Activated naive CD4-positive, alpha-beta T cell treated with anti-CD3 and anti-CD28 coated beads for 36 hours (primary cell): Measurements from ENCODE around the gene MAML2. TPM values are rescaled to one million over a fixed set of nuclear protein-coding genes. Genes with fewer than 3 reads are reported as not detected.

ENCODE experiments used
- CTCF ChIA-PET: fragments of 350-600 bp; sonication (Branson Sonifier 250); formaldehyde crosslinking; loops from one replicate; lab custom pipeline; 2021; ENCODE audit warnings: antibody characterized with exemption; lab: Charles Lee
- DNase-seq: peaks from one replicate; pipeline ENCODE4 v3.0.0-alpha.2; 2020
- H3K27ac Mint-ChIP-seq: one replicate; pipeline ENCODE4 v1.8.0; 2021; ENCODE audit warnings: mild to moderate bottlenecking, mixed read lengths
- H3K27me3 Mint-ChIP-seq: one replicate; pipeline ENCODE4 v1.8.0; 2021; ENCODE audit warnings: low read depth, mixed read lengths
- H3K36me3 Mint-ChIP-seq: one replicate; pipeline ENCODE4 v1.8.0; 2021; ENCODE audit warnings: low read depth, mixed read lengths
- H3K4me1 Mint-ChIP-seq: one replicate; pipeline ENCODE4 v1.8.0; 2021; ENCODE audit warnings: low read depth, mixed read lengths
- H3K4me3 Mint-ChIP-seq: one replicate; pipeline ENCODE4 v1.8.0; 2021; ENCODE audit warnings: mild to moderate bottlenecking, moderate library complexity, mixed read lengths
- H3K9me3 Mint-ChIP-seq: one replicate; pipeline ENCODE4 v1.8.0; 2021; ENCODE audit warnings: mixed read lengths
- intact Hi-C: fragments of 100-400 bp; cut with micrococcal nuclease; formaldehyde crosslinking; loops from one replicate; pipeline ENCODE4 v1.15.1; 2023
- total RNA-seq, 2 experiments: library from RNA; stranded (reverse); gene quantifications; one replicate each; pipeline ENCODE4 v1.2.3, GENCODE V29; 2021

The MAML2 gene
- total RNA-seq, 2 experiments from 2014 or later = 26.6 to 28.1 TPM

GRCh38 chr11:96242971-96243647 is 99.9 kb downstream of the MAML2 start:
- Mint-ChIP-seq H3K27ac (peak overlapping the region; percentile 95), H3K36me3 (peaks cover 3% of the 10 kb centered on the region), H3K4me3 (peak overlapping the region; percentile 84), H3K4me1 (peaks cover 54% of the 10 kb centered on the region), H3K9me3 (no peaks in the 10 kb centered on the region), H3K27me3 (no peaks in the 10 kb centered on the region)
- CTCF ChIA-PET = interaction anchor here (0.6 to 4.1 kb wide), 7 partner anchors 19 to 188 kb away, joined by 3 to 41 read pairs (median 3); partner anchors contain the start of gene MAML2
- intact Hi-C loops = loop anchor here (1.0 to 10.0 kb wide), 10 partner anchors 16 to 1008 kb away; partner anchors contain the start of genes JRKL, MAML2, MTMR2 and SESN3
- DNase-seq = peak; percentile 94

- intact Hi-C loops = loop anchor here (2.0 to 10.0 kb wide), 4 partner anchors 16 to 1008 kb away; partner anchors contain the start of genes MTMR2 and SESN3
- Mint-ChIP-seq H3K9me3 (no peaks in the 10 kb centered on the region), H3K36me3 (peaks cover 3% of the 10 kb centered on the region), H3K4me1 (peaks cover 47% of the 10 kb centered on the region), H3K4me3 (peak overlapping the region; percentile 84), H3K27me3 (no peaks in the 10 kb centered on the region), H3K27ac (peak overlapping the region; percentile 95)
- no peak for DNase-seq
- CTCF ChIA-PET = interaction anchor here (0.6 to 4.1 kb wide), 6 partner anchors 20 to 187 kb away, joined by 3 to 41 read pairs (median 4); partner anchors contain the start of gene MAML2
Observed at GRCh38 chr11:96242191-96242847, 100.7 kb downstream of the MAML2 start.

DNA sequence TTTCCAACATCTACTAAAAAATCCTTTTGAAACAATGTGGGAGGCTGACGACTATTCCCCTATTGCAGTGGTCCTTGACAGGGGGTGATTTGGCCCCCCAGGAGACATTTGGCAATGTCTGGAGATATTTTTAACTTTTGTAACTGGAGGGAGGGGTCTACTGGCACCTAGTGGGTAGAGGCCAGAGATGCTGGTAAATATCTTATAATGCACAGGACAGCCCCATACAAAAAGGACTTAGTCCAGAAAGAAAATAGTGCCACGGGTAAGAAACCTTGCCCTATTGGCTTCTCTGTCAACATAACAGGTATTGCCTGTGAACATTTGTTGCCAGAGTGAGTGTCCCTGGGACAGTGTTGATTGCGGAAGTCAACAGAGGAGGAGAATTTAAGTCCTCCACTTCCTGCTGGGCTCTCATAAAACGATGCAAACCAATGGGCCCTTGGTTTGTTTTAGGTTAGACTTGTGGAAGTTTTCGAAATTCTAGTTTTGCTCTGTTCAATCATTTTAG is 101.6 kb downstream of the MAML2 start:
- Mint-ChIP-seq H3K36me3 (peaks cover 3% of the 10 kb centered on the region), H3K27ac (peak overlapping the region; percentile 67), H3K27me3 (no peaks in the 10 kb centered on the region), H3K9me3 (no peaks in the 10 kb centered on the region), H3K4me1 (peaks cover 38% of the 10 kb centered on the region), H3K4me3 (no peak overlapping the region)
- CTCF ChIA-PET = interaction anchor here (0.6 kb wide), 1 partner anchor 180 kb away, joined by 3 read pairs; no protein-coding TSS in a partner anchor
- intact Hi-C loops = loop anchor here (5.0 to 10.0 kb wide), 3 partner anchors 317 to 1007 kb away; partner anchors contain the start of genes MTMR2 and SESN3
- DNase-seq = no peak

DNA sequence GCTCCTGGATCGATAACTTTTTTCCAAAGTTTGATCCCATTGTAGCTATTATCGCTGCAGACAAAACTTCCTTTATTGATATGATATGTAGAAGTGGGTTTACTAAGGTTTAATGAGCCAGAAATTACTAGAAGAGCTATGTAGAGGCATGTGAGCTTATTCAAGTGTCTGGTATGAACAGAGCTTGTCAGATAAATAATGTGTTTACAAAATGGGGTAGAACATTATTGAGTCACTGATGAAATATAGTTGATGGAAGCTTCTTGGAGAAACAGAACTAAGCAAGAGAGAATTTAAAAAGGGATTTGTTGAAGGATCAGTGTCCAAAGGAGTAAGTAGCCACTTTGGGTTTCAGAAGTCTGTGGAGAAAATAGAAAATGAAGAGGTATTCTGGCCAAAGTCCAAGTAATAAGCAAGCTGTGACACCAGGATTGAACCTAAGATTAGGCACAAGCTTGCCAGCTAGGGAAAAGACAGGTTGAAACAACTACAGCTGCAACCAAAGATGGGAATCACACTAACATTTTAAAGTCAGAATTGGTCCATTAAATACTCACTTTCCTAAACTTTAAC is 104.3 kb downstream of the MAML2 start:
- Mint-ChIP-seq H3K36me3 (peaks cover 9% of the 10 kb centered on the region), H3K9me3 (no peaks in the 10 kb centered on the region), H3K4me1 (peaks cover 27% of the 10 kb centered on the region), H3K27me3 (no peaks in the 10 kb centered on the region), H3K4me3 (no peak overlapping the region), H3K27ac (no peak overlapping the region)
- CTCF ChIA-PET = interaction anchor here (0.6 to 3.4 kb wide), 12 partner anchors 12 to 1082 kb away, joined by 3 to 11 read pairs (median 4); partner anchors contain the start of gene MAML2
- no peak for DNase-seq
- intact Hi-C loops = no loop called here

DNA sequence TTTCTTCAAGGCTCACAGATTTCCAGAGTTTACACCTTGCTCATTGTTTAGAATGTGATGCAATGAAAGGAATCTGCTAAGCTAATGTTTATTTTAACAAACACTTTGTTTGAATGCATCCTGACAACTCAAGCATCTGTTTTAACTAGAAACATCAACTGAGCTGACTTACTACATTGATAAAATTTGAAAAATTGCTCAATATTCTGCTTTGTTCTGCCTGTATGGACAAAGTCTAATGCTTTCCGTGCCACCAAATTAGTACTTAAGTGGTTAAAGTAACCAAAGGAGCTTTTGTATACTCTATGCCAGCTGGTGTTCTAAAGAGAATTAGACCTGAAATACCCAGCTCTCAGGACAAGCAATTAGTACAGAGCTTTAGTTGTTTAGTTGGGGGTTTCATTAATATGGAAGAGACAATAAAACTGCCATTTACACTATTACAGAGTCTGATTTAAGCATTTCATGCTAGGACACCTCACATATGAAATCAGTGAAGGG is 105.2 kb downstream of the MAML2 start:
- no peaks in the 10 kb centered on the region for H3K9me3 Mint-ChIP-seq
- peaks cover 10% of the 10 kb centered on the region for H3K36me3 Mint-ChIP-seq
- no peaks in the 10 kb centered on the region for H3K27me3 Mint-ChIP-seq
- peaks cover 27% of the 10 kb centered on the region for H3K4me1 Mint-ChIP-seq
- CTCF ChIA-PET = interaction anchor here (0.9 to 3.4 kb wide), 11 partner anchors 8 to 402 kb away, joined by 3 to 11 read pairs (median 4); partner anchors contain the start of gene MAML2
- intact Hi-C loops = no loop called here
- H3K27ac Mint-ChIP-seq = no peak overlapping the region
- no peak for DNase-seq
- no peak overlapping the region for H3K4me3 Mint-ChIP-seq

DNA sequence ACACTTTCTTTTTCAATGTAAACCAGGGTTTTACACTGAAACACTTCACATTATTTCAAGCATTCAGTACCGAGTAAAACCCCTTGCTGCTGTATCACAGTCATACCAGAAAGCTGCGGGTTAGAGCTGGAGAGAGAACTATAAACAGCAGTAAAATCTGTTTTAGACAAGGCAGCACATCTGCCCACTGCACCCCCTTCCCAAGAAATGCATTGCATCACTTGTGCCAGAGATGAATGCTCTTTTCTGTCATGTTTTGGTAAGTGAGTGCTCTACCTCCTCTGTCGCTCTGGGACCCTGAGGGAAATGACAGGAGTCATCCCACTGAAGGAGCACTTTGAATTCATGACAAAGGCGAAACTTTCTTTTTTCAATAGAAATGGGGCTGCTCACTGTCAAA is 107.2 kb downstream of the MAML2 start:
- intact Hi-C loops = loop anchor here (1.0 to 2.0 kb wide), 7 partner anchors 20 to 223 kb away; no protein-coding TSS in a partner anchor
- Mint-ChIP-seq H3K4me1 (peaks cover 24% of the 10 kb centered on the region), H3K9me3 (no peaks in the 10 kb centered on the region), H3K27me3 (no peaks in the 10 kb centered on the region), H3K36me3 (peaks cover 14% of the 10 kb centered on the region), H3K4me3 (peak overlapping the region; percentile 38), H3K27ac (peak overlapping the region; percentile 90)
- CTCF ChIA-PET = interaction anchor here (1.1 to 3.4 kb wide), 3 partner anchors 20 to 108 kb away, joined by 4 to 11 read pairs (median 5); partner anchors contain the start of gene MAML2
- DNase-seq = peak; percentile 89

DNA sequence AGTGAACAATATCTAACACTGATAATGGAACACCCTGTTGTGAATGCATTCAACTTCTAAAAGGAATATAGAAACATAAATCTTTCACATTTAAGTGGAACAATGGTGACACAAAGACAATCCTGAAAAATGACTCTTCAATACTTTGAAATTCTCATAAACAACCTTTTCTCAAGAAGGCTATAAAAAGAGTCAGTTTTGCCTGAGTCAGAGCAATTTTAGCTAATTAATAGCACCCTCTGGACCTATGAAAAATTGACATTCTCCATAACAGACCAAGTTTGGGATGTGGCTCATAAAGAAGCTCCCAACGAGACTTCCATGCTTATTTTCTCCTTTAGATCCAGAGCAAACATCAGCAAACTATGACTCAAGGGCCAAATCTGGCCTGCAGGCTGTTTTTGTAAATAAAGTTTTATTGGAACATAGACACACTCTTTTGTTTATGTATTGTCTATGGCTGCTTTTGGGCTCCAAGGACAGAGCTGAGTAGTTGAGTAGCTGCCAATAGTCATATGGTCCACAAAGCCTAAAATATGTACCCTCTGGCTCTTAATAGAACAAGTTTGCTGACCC is 108.0 kb downstream of the MAML2 start:
- Mint-ChIP-seq H3K27ac (peak overlapping the region; percentile 90), H3K9me3 (no peaks in the 10 kb centered on the region), H3K36me3 (peaks cover 14% of the 10 kb centered on the region), H3K4me3 (peak overlapping the region; percentile 38), H3K27me3 (no peaks in the 10 kb centered on the region), H3K4me1 (peaks cover 31% of the 10 kb centered on the region)
- intact Hi-C loops = loop anchor here (1.0 to 2.0 kb wide), 7 partner anchors 20 to 223 kb away; no protein-coding TSS in a partner anchor
- no peak for DNase-seq
- CTCF ChIA-PET = interaction anchor here (0.6 to 3.4 kb wide), 5 partner anchors 21 to 179 kb away, joined by 4 to 11 read pairs (median 5); partner anchors contain the start of gene MAML2

GRCh38 chr11:96232132-96232531 is 110.9 kb downstream of the MAML2 start:
- no peaks in the 10 kb centered on the region for H3K9me3 Mint-ChIP-seq
- intact Hi-C loops = no loop called here
- H3K36me3 Mint-ChIP-seq = peaks cover 14% of the 10 kb centered on the region
- no peak overlapping the region for H3K4me3 Mint-ChIP-seq
- peak overlapping the region; percentile 67 for H3K27ac Mint-ChIP-seq
- H3K4me1 Mint-ChIP-seq = peaks cover 59% of the 10 kb centered on the region
- CTCF ChIA-PET = no interaction called here
- DNase-seq = no peak
- H3K27me3 Mint-ChIP-seq = no peaks in the 10 kb centered on the region

DNA sequence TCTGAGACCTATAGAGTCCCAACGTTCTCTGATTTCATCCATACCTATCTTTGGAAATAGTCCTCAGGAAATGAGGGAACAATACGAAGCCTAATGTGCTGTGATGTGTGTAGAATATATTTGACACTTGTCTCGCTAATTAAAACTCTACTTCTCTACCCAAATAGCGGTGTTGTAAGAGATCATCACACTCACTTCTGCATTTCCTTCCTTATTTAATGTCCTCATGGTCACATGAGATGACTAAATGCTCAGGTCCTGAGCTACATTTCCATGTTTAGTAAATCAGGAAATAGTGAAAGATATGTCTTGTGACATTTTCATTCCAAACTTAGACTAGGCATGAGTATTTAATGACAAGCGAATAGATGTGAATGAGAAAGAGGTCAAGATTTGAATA is 112.3 kb downstream of the MAML2 start:
- DNase-seq = no peak
- Mint-ChIP-seq H3K27me3 (no peaks in the 10 kb centered on the region), H3K36me3 (peaks cover 14% of the 10 kb centered on the region), H3K9me3 (no peaks in the 10 kb centered on the region), H3K4me3 (no peak overlapping the region), H3K4me1 (peaks cover 68% of the 10 kb centered on the region), H3K27ac (peak overlapping the region; percentile 11)
- CTCF ChIA-PET = interaction anchor here (1.5 kb wide), 1 partner anchor 113 kb away, joined by 5 read pairs; the partner anchor contains the start of gene MAML2
- intact Hi-C loops = no loop called here

- Mint-ChIP-seq H3K36me3 (peaks cover 13% of the 10 kb centered on the region), H3K27me3 (no peaks in the 10 kb centered on the region), H3K4me3 (no peak overlapping the region), H3K27ac (peak overlapping the region; percentile 81), H3K9me3 (no peaks in the 10 kb centered on the region), H3K4me1 (peaks cover 76% of the 10 kb centered on the region)
- intact Hi-C loops = loop anchor here (1.0 kb wide), 2 partner anchors 17 to 24 kb away; no protein-coding TSS in a partner anchor
- no peak for DNase-seq
- CTCF ChIA-PET = interaction anchor here (0.6 to 1.5 kb wide), 3 partner anchors 8 to 157 kb away, joined by 3 to 5 read pairs (median 3); partner anchors contain the start of gene MAML2
Observed at GRCh38 chr11:96229354-96229977, 113.5 kb downstream of the MAML2 start.

DNA sequence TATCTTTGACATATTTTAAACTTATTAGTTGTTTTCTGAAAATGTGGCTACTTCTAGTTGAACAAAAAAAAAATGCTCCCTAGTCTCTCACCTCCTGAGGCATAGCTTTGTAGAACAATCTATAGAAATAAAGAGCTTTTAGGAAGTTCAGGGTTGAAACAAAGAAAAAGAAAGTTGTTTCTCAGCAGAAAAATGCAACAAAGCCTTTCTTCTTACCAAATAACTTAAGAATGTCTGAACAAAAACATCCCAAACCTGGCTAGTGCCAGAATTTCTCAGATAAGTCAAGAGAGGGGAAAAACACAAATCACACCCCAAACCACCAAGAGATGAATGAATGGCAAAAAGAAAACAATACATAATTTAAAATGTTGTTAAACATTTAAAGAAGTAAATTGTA is 114.1 kb downstream of the MAML2 start:
- no peak for DNase-seq
- Mint-ChIP-seq H3K4me3 (no peak overlapping the region), H3K4me1 (peaks cover 78% of the 10 kb centered on the region), H3K36me3 (peaks cover 14% of the 10 kb centered on the region), H3K27me3 (no peaks in the 10 kb centered on the region), H3K9me3 (no peaks in the 10 kb centered on the region), H3K27ac (peak overlapping the region; percentile 81)
- CTCF ChIA-PET = interaction anchor here (0.6 kb wide), 1 partner anchor 156 kb away, joined by 3 read pairs; no protein-coding TSS in a partner anchor
- intact Hi-C loops = loop anchor here (1.0 kb wide), 2 partner anchors 17 to 24 kb away; no protein-coding TSS in a partner anchor
